Epithelial cell of esophagus (primary cell): ENCODE measurements around the gene CAGE1.
"Not testable (repeated sequence)": the region's sequence is repeated elsewhere in the genome, so short reads cannot be mapped to it uniquely, and the experiment has no call there.

Experiments used
- DNase-seq: peaks from one replicate; pipeline ENCODE4 v3.0.0; 2010; ENCODE audit warnings: low read depth
- H3K4me3 ChIP-seq: 2 replicates; pipeline ENCODE4 v1.5.1; 2011; ENCODE audit warnings: mild to moderate bottlenecking, low read length, control low read depth
- CTCF ChIP-seq: IDR thresholded peaks from 2 replicates; pipeline ENCODE4 v1.5.1; 2011; ENCODE audit warnings: low read depth, mild to moderate bottlenecking, low read length, control low read depth, inconsistent platforms; ENCODE audit not compliant: insufficient read depth; ENCODE audit errors: missing control alignments

The CAGE1 gene

DNA sequence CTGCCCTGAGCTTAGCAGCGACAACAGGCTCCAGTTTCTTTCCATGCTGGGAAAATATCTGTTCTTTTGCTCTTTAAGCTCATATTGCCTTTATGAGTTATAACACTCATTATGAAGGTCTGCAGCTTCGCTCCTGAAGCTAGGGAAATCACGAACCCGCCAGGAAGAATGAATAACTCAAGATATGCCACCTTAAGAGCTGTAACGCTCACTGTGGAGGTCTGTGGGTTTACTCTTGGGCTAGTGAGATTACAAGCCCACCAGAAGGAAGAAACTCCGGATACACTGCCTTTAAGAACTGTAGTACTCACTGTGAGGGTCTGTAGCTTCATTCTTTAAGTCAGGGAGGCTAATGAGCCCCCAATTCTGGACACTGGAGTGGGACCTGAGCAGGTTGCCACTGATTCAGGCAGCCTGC, 73.6 kb downstream of the CAGE1 start:
- TF ChIP-seq CTCF: no peak
- no peak for DNase-seq
- no peak overlapping the region for H3K4me3 ChIP-seq

- H3K4me3 ChIP-seq, DNase-seq: not testable (repeated sequence)
These were observed 74.2 kb downstream of the CAGE1 start for GRCh38 chr6:7315087-7315947.

- H3K4me3 ChIP-seq: no peak overlapping the region
- no peak for DNase-seq
- TF ChIP-seq CTCF: no peak
These were observed 75.1 kb downstream of the CAGE1 start for GRCh38 chr6:7314414-7314813.

DNA sequence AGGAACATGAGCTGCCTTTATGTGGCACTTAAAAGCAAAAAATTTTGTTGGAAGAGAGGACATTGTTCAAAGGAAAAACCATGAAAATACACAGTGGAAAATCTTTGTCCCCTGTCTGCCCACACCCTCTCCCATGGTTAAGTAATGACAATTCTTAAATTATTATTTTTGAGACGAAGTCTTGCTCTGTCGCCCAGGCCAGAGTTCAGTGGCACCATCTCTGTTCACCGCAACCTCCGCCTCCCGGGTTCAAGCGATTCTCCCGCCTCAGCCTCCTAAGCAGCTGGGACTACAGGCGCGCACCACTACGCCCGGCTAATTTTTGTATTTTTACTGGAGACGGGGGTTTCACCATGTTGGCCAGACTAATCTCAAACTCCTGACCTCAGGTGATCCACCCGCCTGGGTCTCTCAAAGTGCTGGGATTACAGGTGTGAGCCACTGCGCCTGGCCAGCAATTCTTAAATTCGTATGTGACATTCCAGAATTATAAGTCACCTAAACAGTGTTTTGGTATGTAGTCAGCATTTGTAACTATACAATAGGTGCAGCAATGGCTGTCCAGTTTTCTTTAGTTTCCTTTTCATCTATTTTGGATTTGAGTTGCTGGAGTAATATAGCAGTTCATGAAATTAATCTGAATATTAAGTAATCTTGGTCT, 75.9 kb downstream of the CAGE1 start:
- TF ChIP-seq CTCF: no peak
- DNase-seq: peak; percentile 40
- peak overlapping the region; percentile 89 for H3K4me3 ChIP-seq

- DNase-seq: peak; percentile 98
- TF ChIP-seq CTCF: no peak
- H3K4me3 ChIP-seq: peak within 1 kb of the TSS; percentile 89
These were observed 76.7 kb downstream of the CAGE1 start, which contains the start of gene SSR1 for GRCh38 chr6:7312616-7313504. Gene SSR1 (minus strand): TSS chr6:7313199. CDS start chr6:7313120, 79 bp downstream.

DNA sequence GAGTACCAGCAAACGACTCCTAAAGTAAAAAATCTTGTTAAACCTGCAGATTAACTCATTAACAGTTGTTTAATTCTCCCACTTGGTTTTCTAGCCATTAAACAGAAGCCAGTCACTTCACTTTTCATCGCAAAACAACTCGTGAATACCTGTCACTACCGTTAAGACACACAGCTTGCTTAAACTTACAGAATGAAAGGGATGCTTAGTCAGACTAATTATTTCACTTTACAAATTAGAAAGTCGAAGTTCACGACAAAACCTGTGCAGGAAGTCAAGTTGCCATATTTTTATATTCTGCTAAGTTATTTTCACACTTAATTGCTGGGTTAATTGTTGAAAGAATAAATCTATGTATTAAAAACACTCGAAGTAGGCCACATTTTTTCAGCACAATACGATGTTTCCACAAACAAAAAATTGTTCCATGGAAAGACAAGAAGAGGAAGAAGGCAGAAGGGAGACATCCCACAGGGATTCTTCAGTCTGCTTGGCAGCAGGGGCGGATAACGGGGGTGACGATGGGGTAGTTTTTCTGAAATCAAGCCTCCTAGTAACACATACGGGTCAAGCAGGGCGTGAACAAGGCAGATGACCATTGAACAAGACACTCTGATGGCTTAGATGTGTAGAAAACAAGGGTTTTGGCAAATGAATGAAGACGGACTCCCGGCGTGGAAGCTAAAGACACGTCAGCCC, 77.5 kb downstream of the CAGE1 start:
- DNase-seq: peak; percentile 55
- no peak for TF ChIP-seq CTCF
- H3K4me3 ChIP-seq: peak overlapping the region; percentile 89

- peak overlapping the region; percentile 89 for H3K4me3 ChIP-seq
- DNase-seq: no peak
- TF ChIP-seq CTCF: no peak
These were observed 78.4 kb downstream of the CAGE1 start for GRCh38 chr6:7311176-7311575.
